ENCODE measurements around the gene EIF2B2. TPM values are rescaled to one million over a fixed set of nuclear protein-coding genes. Genes with fewer than 3 reads are reported as not detected.

The EIF2B2 gene
- total RNA-seq, 2 experiments from 2014 or later: 47.9 to 54.0 TPM

DNA sequence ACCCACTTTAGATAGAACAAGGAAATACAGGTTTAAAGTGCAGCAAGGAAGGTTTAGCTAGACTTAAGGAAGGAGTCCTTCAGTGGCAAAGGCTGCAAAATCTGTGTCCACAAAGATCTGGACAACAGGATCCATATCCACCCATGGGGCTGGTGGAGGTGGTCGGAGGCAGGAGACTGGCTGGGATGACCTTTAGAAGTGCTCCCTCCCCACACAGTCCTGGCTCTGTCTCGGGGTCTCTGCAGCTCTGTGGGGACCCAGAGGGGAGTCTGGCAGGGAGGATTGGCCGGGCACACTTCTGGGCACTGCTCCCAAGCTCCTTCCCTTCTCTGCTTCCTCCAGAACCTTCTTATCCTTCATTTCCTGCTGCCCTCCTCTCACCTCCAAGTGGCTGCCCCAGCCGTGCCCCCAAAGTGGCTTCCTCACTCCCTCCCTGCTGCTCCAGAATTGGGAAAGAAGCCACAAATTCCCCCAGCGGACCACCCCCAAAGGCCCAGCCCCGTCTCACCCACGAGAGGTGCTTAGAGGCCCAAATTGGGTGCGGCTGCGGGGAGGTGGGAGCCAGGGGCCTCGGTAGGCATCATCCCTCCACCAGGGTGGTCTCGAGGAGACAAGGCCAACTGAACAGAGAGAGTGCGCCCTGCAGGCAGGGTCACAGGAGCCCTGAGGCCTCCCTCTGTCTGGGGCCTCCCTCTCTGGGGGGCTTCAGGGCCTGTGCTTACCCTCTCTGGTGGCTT, 25.4 kb upstream of the EIF2B2 start:
- H3K4me1 Mint-ChIP-seq: peaks cover 11% of the 10 kb centered on the region
- DNase-seq (no peak), ATAC-seq (no peak)
- H3K9me3 Mint-ChIP-seq (ENCODE audit: low read depth): no peaks in the 10 kb centered on the region
- CTCF ChIA-PET: interaction anchor here (1.0 to 1.5 kb wide), 2 partner anchors 32 to 91 kb away, joined by 3 read pairs; no protein-coding TSS in a partner anchor
- no peak overlapping the region for H3K4me3 Mint-ChIP-seq
- H3K27me3 Mint-ChIP-seq: no peaks in the 10 kb centered on the region
- no peak overlapping the region for H3K27ac Mint-ChIP-seq
- no peaks in the 10 kb centered on the region for H3K36me3 Mint-ChIP-seq

DNA sequence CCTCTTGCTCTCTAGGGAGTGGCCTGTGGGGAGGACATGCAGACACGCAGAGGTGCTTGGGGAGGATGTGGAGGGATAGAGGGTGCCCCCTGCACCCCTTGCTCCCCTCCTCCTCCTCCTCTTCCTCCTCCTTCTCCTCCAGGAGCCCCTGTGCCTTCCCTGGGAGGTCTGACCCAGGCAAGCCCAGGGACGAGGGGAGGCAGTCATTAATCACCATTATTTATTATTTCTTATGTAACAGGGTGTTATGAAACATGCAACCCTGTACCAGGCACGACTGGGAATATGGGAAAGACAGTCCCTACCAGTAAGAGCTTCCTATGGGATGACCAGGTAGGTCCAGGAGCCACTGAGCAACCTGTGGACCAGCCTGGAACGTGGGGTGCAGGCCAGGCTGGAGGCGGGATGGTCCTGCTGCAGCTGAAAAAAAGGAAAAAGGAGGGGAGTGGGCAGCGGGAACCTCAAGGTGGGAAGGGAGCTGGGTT, 24.8 kb upstream of the EIF2B2 start:
- no peaks in the 10 kb centered on the region for H3K36me3 Mint-ChIP-seq
- CTCF ChIA-PET: interaction anchor here (1.0 kb wide), 1 partner anchor 33 kb away, joined by 3 read pairs; no protein-coding TSS in a partner anchor

GRCh38 chr14:74978416-74978947, 24.2 kb upstream of the EIF2B2 start:
- CTCF ChIA-PET: interaction anchor here (1.0 kb wide), 1 partner anchor 34 kb away, joined by 3 read pairs; no protein-coding TSS in a partner anchor
- H3K4me1 Mint-ChIP-seq: peaks cover 9% of the 10 kb centered on the region
- no peak overlapping the region for H3K4me3 Mint-ChIP-seq
- no peaks in the 10 kb centered on the region for H3K27me3 Mint-ChIP-seq
- DNase-seq: no peak
- no peaks in the 10 kb centered on the region for H3K36me3 Mint-ChIP-seq
- no peaks in the 10 kb centered on the region for H3K9me3 Mint-ChIP-seq (ENCODE audit: low read depth)
- H3K27ac Mint-ChIP-seq: no peak overlapping the region
- ATAC-seq: no peak

More for the DNA sequence above, 24.8 kb upstream of the EIF2B2 start:
- Mint-ChIP-seq H3K27ac (no peak overlapping the region), H3K4me1 (peaks cover 9% of the 10 kb centered on the region), H3K9me3 (ENCODE audit: low read depth) (no peaks in the 10 kb centered on the region), H3K27me3 (no peaks in the 10 kb centered on the region), H3K4me3 (no peak overlapping the region)
- DNase-seq (no peak), ATAC-seq (no peak)

DNA sequence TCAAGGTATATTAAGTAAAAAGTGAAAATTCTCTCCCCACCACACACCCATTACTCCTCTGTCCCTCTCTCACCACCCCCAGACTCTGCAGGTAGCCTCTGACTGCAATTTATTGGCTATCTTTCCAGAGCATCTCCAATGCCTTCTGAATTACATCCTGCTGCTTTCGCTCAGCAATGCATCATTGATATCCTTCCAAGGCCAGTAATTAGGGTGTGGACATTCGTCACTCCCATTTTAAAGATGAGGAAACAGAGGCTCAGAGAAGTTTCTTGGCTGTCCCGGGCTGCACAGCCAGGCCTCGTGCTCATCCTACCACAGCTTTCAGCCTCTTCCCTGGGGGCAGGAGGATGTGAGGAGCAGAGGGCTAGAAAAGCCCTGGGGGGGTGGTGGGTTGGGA, 23.7 kb upstream of the EIF2B2 start:
- no peak for DNase-seq
- Mint-ChIP-seq H3K27ac (no peak overlapping the region), H3K4me1 (peaks cover 4% of the 10 kb centered on the region), H3K4me3 (no peak overlapping the region), H3K27me3 (no peaks in the 10 kb centered on the region), H3K36me3 (no peaks in the 10 kb centered on the region), H3K9me3 (ENCODE audit: low read depth) (no peaks in the 10 kb centered on the region)
- no peak for ATAC-seq
- CTCF ChIA-PET: interaction anchor here (0.9 kb wide), 1 partner anchor 31 kb away, joined by 3 read pairs; no protein-coding TSS in a partner anchor

DNA sequence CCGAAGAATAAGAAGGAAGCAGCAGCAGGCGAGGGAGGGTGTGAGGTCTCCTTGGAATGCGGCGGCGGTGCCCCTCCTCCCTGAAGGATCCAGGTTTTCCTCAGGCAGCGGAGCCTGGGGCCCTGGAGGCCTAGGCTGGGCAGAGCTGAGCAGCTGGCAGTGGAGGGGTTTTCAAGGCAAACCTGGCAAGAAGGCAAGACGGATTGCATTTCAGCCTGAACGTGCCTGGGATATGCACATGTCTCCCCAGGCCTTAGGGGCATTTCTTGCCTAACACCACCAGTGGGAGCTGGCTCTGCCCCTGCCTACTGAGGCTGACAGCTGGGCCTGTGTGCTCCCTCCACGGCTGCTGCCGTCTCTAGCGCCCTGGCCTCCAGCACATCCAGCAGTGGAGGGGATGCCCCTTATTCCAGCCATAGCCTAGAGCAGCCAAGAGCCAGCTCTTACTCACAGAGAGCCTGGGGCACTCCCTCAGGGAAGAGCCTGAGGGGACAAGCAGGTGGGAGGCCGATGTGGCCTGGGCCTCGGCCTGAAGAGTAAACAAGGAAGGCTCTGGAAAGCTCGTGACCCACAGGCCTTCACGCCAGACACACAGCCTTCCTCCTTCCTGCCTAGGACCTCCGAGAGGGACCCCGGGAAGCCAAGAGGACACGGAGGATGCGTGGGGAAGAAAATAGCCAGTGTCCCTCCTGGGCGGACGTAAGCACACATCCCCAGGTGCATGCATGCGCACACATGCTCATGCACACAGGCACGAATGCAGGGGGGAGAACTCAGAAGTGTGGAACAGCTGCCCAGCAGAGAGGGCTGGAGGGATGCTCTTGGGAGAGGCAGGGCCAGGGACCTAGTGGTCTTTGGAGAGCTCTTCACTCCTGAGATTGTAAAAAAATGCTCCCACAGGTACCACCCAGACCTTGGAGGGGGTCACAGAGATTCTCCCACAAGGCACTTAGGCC, 23.0 kb upstream of the EIF2B2 start:
- CTCF ChIA-PET: interaction anchor here (0.9 to 1.2 kb wide), 3 partner anchors 32 to 74 kb away, joined by 3 to 5 read pairs (median 3); no protein-coding TSS in a partner anchor
- Mint-ChIP-seq H3K36me3 (no peaks in the 10 kb centered on the region), H3K27ac (no peak overlapping the region), H3K4me3 (no peak overlapping the region), H3K9me3 (ENCODE audit: low read depth) (no peaks in the 10 kb centered on the region), H3K27me3 (no peaks in the 10 kb centered on the region), H3K4me1 (peaks cover 2% of the 10 kb centered on the region)
- DNase-seq (no peak), ATAC-seq (no peak)

- no peaks in the 10 kb centered on the region for H3K9me3 Mint-ChIP-seq (ENCODE audit: low read depth)
- no peak overlapping the region for H3K27ac Mint-ChIP-seq
- peaks cover 2% of the 10 kb centered on the region for H3K4me1 Mint-ChIP-seq
- H3K27me3 Mint-ChIP-seq: no peaks in the 10 kb centered on the region
- H3K4me3 Mint-ChIP-seq: no peak overlapping the region
- CTCF ChIA-PET: interaction anchor here (1.0 to 1.2 kb wide), 2 partner anchors 35 to 74 kb away, joined by 3 to 5 read pairs; no protein-coding TSS in a partner anchor
- H3K36me3 Mint-ChIP-seq: no peaks in the 10 kb centered on the region
- no peak for DNase-seq
- ATAC-seq: no peak
These were observed 22.4 kb upstream of the EIF2B2 start for GRCh38 chr14:74980398-74980730.

GRCh38 chr14:74980731-74981461, 21.8 kb upstream of the EIF2B2 start:
- H3K4me3 Mint-ChIP-seq: no peak overlapping the region
- DNase-seq (no peak), ATAC-seq (no peak)
- no peaks in the 10 kb centered on the region for H3K36me3 Mint-ChIP-seq
- no peaks in the 10 kb centered on the region for H3K27me3 Mint-ChIP-seq
- CTCF ChIA-PET: interaction anchor here (1.0 to 1.1 kb wide), 2 partner anchors 35 to 42 kb away, joined by 4 to 5 read pairs; no protein-coding TSS in a partner anchor
- peaks cover 2% of the 10 kb centered on the region for H3K4me1 Mint-ChIP-seq
- H3K9me3 Mint-ChIP-seq (ENCODE audit: low read depth): no peaks in the 10 kb centered on the region
- H3K27ac Mint-ChIP-seq: no peak overlapping the region

DNA sequence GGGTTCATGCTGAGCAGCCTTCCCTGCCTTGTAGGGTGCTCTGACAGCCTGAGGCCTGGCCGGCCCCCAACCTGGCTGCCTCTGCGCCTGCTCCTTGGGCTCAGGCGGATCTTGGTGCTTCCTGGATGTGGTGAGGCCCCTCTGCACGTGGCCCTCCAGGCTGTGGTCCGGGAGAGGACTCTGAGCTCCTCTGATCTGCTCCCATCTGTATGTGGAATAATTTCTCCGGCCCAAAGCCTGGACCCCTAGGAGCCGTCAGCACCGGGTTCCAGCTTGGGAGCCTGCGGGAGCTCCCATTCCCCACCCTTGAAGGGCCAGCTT, 21.3 kb upstream of the EIF2B2 start:
- CTCF ChIA-PET: interaction anchor here (1.1 kb wide), 1 partner anchor 41 kb away, joined by 4 read pairs; no protein-coding TSS in a partner anchor
- no peaks in the 10 kb centered on the region for H3K36me3 Mint-ChIP-seq
- H3K27ac Mint-ChIP-seq: no peak overlapping the region
- H3K4me3 Mint-ChIP-seq: no peak overlapping the region
- peaks cover 2% of the 10 kb centered on the region for H3K4me1 Mint-ChIP-seq
- no peak for DNase-seq
- H3K9me3 Mint-ChIP-seq (ENCODE audit: low read depth): no peaks in the 10 kb centered on the region
- H3K27me3 Mint-ChIP-seq: no peaks in the 10 kb centered on the region
- no peak for ATAC-seq

DNA sequence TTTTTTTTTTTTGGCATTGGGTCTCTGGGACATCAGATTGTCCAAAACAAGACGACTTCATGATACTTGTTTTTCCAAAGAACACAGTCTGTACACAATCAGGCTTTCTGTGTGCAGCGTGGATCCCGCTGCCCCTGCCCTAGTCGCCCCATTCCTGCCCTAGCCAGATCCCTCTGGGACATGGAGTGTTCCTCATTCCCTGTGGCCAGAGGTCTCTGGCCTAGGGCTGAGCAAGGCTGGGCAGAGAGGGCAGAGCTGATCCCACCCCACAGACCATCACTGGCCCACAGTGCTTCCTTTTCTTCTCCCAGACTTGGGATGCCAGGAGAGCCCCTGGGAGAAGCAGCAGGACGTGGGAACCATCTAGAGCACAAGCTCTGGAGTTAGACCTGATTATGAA, 20.9 kb upstream of the EIF2B2 start:
- ATAC-seq (no peak), DNase-seq (no peak)
- H3K4me1 Mint-ChIP-seq: peaks cover 2% of the 10 kb centered on the region
- no peaks in the 10 kb centered on the region for H3K27me3 Mint-ChIP-seq
- CTCF ChIA-PET: interaction anchor here (1.1 to 1.2 kb wide), 2 partner anchors 35 to 41 kb away, joined by 3 to 4 read pairs; no protein-coding TSS in a partner anchor
- H3K27ac Mint-ChIP-seq: no peak overlapping the region
- H3K36me3 Mint-ChIP-seq: no peaks in the 10 kb centered on the region
- no peaks in the 10 kb centered on the region for H3K9me3 Mint-ChIP-seq (ENCODE audit: low read depth)
- no peak overlapping the region for H3K4me3 Mint-ChIP-seq

DNA sequence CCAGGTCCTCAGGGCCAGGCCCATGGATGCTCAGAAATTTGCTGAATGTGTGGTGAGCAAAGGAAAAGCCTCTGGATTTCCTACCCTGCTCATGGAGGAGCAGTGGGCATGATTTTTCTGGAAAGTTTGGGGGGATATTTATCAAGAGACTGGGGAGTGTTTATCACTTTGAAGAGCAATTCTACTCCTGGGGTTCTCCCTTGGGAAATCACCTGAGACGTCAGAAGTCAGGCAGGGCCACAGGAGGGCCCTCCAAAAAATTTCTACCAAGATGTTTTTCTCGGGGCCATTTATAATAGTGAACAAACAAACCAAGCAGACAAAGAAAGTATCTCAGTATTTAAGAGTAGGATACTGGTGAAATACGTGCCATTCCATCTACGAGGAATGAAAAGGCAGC, 20.1 kb upstream of the EIF2B2 start:
- ATAC-seq (no peak), DNase-seq (no peak)
- H3K9me3 Mint-ChIP-seq (ENCODE audit: low read depth): no peaks in the 10 kb centered on the region
- H3K27ac Mint-ChIP-seq: no peak overlapping the region
- no peaks in the 10 kb centered on the region for H3K36me3 Mint-ChIP-seq
- no peak overlapping the region for H3K4me3 Mint-ChIP-seq
- peaks cover 2% of the 10 kb centered on the region for H3K4me1 Mint-ChIP-seq
- H3K27me3 Mint-ChIP-seq: no peaks in the 10 kb centered on the region
- CTCF ChIA-PET: interaction anchor here (1.2 kb wide), 1 partner anchor 36 kb away, joined by 3 read pairs; no protein-coding TSS in a partner anchor

DNA sequence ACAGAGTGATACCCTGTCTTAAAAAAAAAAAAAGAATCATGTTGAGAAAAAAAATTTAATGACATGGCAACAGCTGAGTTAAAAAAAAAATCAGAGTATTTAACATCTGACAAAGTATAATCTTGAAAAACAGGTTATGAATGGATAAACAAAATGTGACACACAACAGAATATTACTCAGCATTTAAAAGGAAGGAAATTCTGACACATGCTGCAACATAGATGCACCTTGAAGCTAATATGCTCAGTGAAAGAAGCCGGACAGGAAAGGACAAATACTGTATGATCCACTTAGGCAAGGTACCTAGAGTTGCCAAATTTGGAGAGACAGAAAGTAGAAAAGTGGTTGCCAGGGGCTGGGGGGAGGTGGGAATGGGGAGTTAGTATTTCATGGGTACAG, 19.4 kb upstream of the EIF2B2 start:
- Mint-ChIP-seq H3K27ac (no peak overlapping the region), H3K9me3 (ENCODE audit: low read depth) (no peaks in the 10 kb centered on the region), H3K36me3 (no peaks in the 10 kb centered on the region), H3K4me3 (no peak overlapping the region), H3K4me1 (peaks cover 2% of the 10 kb centered on the region), H3K27me3 (no peaks in the 10 kb centered on the region)
- ATAC-seq: no peak
- DNase-seq: no peak
- CTCF ChIA-PET: interaction anchor here (1.0 kb wide), 1 partner anchor 8 kb away, joined by 3 read pairs; no protein-coding TSS in a partner anchor

DNA sequence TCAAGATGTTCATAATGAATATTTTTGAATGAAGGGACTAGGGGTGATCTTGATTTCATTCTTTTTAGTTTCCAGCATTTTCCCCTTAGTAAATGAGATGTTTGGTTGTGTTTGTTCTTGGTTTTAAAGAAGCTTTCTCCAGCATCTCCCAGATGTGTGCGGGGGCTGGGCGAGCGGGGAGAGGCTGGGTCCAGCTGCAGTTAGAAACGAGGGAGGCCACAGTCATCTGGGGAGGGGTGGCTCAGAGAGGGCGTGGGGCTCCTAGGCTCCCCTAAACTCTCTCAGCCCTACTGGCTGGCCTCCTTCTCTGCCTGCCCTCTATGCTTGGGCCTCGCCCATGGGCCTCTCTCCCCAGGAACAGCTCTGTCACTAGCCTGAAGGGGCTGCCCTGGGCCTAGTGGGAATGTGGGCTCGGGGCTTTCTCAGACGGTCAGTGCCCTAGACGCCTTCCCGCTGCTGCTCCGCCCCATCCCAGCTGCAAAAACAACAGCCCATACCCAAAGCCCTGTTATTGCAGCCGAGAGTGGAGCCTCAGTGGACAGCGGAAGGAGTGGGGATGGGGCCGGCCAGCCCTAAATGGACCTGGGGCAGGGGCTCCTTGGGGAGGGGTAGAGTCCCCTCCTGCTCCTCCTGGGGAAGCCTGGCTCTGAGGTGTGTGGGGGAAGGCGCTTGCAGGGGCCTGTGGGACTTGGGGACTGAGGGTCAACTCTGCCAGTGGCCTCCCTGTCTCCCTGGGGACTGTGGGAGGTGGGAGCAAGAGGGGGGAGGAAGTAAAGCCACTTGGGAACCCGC, 18.3 kb upstream of the EIF2B2 start:
- CTCF ChIA-PET: interaction anchor here (1.0 kb wide), 1 partner anchor 9 kb away, joined by 3 read pairs; no protein-coding TSS in a partner anchor
- Mint-ChIP-seq H3K9me3 (ENCODE audit: low read depth) (no peaks in the 10 kb centered on the region), H3K27me3 (no peaks in the 10 kb centered on the region), H3K4me3 (no peak overlapping the region), H3K36me3 (no peaks in the 10 kb centered on the region), H3K27ac (no peak overlapping the region), H3K4me1 (peaks cover 2% of the 10 kb centered on the region)
- DNase-seq: no peak
- no peak for ATAC-seq
